ENCODE results near the gene AVPR1A.

Gene AVPR1A

GRCh38 chr12:63093711-63094110, 57.3 kb downstream of the AVPR1A start:
- no peak for DNase-seq (ENCODE audit: low read depth)

DNA sequence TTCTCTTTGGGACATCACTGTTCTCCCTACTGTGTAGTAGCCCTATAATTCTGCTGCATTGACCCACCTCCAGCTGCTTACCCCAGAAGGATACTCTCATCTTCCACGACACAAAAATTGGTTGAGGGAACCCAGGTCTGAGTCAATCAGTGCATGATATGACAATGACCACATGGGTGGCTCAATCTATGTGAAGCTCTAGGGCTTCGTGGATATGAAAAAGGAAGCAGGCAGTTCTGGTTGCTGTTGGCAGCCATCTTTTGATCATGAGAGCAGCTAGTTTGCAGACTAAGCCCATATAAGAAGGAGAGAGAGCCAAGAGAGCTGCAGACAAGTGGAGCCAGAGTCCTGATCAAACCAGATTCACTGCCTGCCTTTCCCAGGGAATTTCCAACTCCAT, 57.9 kb downstream of the AVPR1A start:
- DNase-seq (ENCODE audit: low read depth), result no peak

All from stimulated activated CD8-positive, alpha-beta memory T cell treated with anti-CD3 and anti-CD28 coated beads, Interleukin-7, amount 100 ng/mL, for 24 hours (primary cell).